ENCODE measurements around the gene ITGB7. TPM values are rescaled to one million over a fixed set of nuclear protein-coding genes. Genes with fewer than 3 reads are reported as not detected.

ITGB7 gene
- total RNA-seq, 1 donor from 2014 or later = 1.3 TPM

GRCh38 chr12:53176750-53177149 lies 30.3 kb downstream of the ITGB7 start:
- TF ChIP-seq EZH2 (IDR thresholded peaks at IDR 0.05; ENCODE audit: insufficient read depth, low read length) (no peak), CTCF (IDR thresholded peaks at IDR 0.05; ENCODE audit: insufficient read depth, low read depth, low read length) (no peak)
- no peaks in the 10 kb centered on the region for H3K9me3 Mint-ChIP-seq (ENCODE audit: unreplicated experiment)
- Histone ChIP-seq H4K20me1 (ENCODE audit: insufficient read depth, low read length) (peaks cover 8% of the 10 kb centered on the region), H3K4me2 (ENCODE audit: low read length) (no peak overlapping the region), H3K9me3 (ENCODE audit: insufficient read depth, low read depth, low read length) (no peaks in the 10 kb centered on the region), H3K4me1 (ENCODE audit: insufficient read depth, low read length) (peaks cover 25% of the 10 kb centered on the region), H3K27ac (ENCODE audit: low read depth, low read length) (no peak overlapping the region), H3K4me3 (ENCODE audit: insufficient read depth, low read depth, low read length) (no peak overlapping the region), H3K79me2 (ENCODE audit: insufficient read depth, low read length) (peaks cover 12% of the 10 kb centered on the region), H2AFZ (ENCODE audit: low read depth, low read length) (no peak overlapping the region), H3K9ac (ENCODE audit: low read length) (no peak overlapping the region), H3K27me3 (ENCODE audit: insufficient read depth, low read length) (no peaks in the 10 kb centered on the region), H3K36me3 (ENCODE audit: insufficient read depth, low read length) (peaks cover 1% of the 10 kb centered on the region)
- peaks cover 25% of the 10 kb centered on the region for H3K4me1 Mint-ChIP-seq (ENCODE audit: low read depth, unreplicated experiment)
- peaks cover 7% of the 10 kb centered on the region for H3K36me3 Mint-ChIP-seq (ENCODE audit: low read depth, unreplicated experiment)
- no peak overlapping the region for H3K4me3 Mint-ChIP-seq (ENCODE audit: unreplicated experiment)
- H3K27ac Mint-ChIP-seq (ENCODE audit: unreplicated experiment) = no peak overlapping the region
- FAIRE-seq (no peak), DNase-seq (ENCODE audit: low read depth) (no peak)
- no peaks in the 10 kb centered on the region for H3K27me3 Mint-ChIP-seq (ENCODE audit: low read depth, unreplicated experiment)

GRCh38 chr12:53174881-53175491 lies 32.1 kb downstream of the ITGB7 start:
- no peak for FAIRE-seq
- Mint-ChIP-seq H3K4me1 (ENCODE audit: low read depth, unreplicated experiment) (peaks cover 25% of the 10 kb centered on the region), H3K36me3 (ENCODE audit: low read depth, unreplicated experiment) (peaks cover 12% of the 10 kb centered on the region), H3K27ac (ENCODE audit: unreplicated experiment) (no peak overlapping the region), H3K9me3 (ENCODE audit: unreplicated experiment) (no peaks in the 10 kb centered on the region), H3K27me3 (ENCODE audit: low read depth, unreplicated experiment) (no peaks in the 10 kb centered on the region), H3K4me3 (ENCODE audit: unreplicated experiment) (no peak overlapping the region)
- H3K27ac ChIP-seq (ENCODE audit: low read depth, low read length) = no peak overlapping the region
- peak; percentile 6 for DNase-seq (ENCODE audit: low read depth)
- H3K79me2 ChIP-seq (ENCODE audit: insufficient read depth, low read length) = peaks cover 3% of the 10 kb centered on the region
- H3K4me2 ChIP-seq (ENCODE audit: low read length) = peak overlapping the region; percentile 19
- H3K36me3 ChIP-seq (ENCODE audit: insufficient read depth, low read length) = peaks cover 4% of the 10 kb centered on the region
- H3K4me1 ChIP-seq (ENCODE audit: insufficient read depth, low read length) = peaks cover 25% of the 10 kb centered on the region
- no peaks in the 10 kb centered on the region for H3K9me3 ChIP-seq (ENCODE audit: insufficient read depth, low read depth, low read length)
- H2AFZ ChIP-seq (ENCODE audit: low read depth, low read length) = no peak overlapping the region
- H3K27me3 ChIP-seq (ENCODE audit: insufficient read depth, low read length) = no peaks in the 10 kb centered on the region
- TF ChIP-seq EZH2 (IDR thresholded peaks at IDR 0.05; ENCODE audit: insufficient read depth, low read length) (no peak), CTCF (IDR thresholded peaks at IDR 0.05; ENCODE audit: insufficient read depth, low read depth, low read length) (no peak)
- no peak overlapping the region for H3K4me3 ChIP-seq (ENCODE audit: insufficient read depth, low read depth, low read length)
- no peak overlapping the region for H3K9ac ChIP-seq (ENCODE audit: low read length)
- no peaks in the 10 kb centered on the region for H4K20me1 ChIP-seq (ENCODE audit: insufficient read depth, low read length)

GRCh38 chr12:53173085-53173715 lies 33.9 kb downstream of the ITGB7 start:
- peaks cover 5% of the 10 kb centered on the region for H3K36me3 ChIP-seq (ENCODE audit: insufficient read depth, low read length)
- H3K4me2 ChIP-seq (ENCODE audit: low read length) = peak overlapping the region; percentile 37
- no peak overlapping the region for H3K4me3 ChIP-seq (ENCODE audit: insufficient read depth, low read depth, low read length)
- peak overlapping the region; percentile 2 for H3K9ac ChIP-seq (ENCODE audit: low read length)
- no peaks in the 10 kb centered on the region for H3K27me3 Mint-ChIP-seq (ENCODE audit: low read depth, unreplicated experiment)
- FAIRE-seq = no peak
- peak overlapping the region; percentile 6 for H2AFZ ChIP-seq (ENCODE audit: low read depth, low read length)
- no peaks in the 10 kb centered on the region for H4K20me1 ChIP-seq (ENCODE audit: insufficient read depth, low read length)
- no peak overlapping the region for H3K27ac ChIP-seq (ENCODE audit: low read depth, low read length)
- no peak for TF ChIP-seq CTCF (IDR thresholded peaks at IDR 0.05; ENCODE audit: insufficient read depth, low read depth, low read length)
- TF ChIP-seq EZH2 (IDR thresholded peaks at IDR 0.05; ENCODE audit: insufficient read depth, low read length) = no peak
- no peaks in the 10 kb centered on the region for H3K79me2 ChIP-seq (ENCODE audit: insufficient read depth, low read length)
- DNase-seq (ENCODE audit: low read depth) = peak; percentile 25
- no peaks in the 10 kb centered on the region for H3K9me3 Mint-ChIP-seq (ENCODE audit: unreplicated experiment)
- H3K4me1 ChIP-seq (ENCODE audit: insufficient read depth, low read length) = peaks cover 19% of the 10 kb centered on the region
- H3K4me1 Mint-ChIP-seq (ENCODE audit: low read depth, unreplicated experiment) = peaks cover 22% of the 10 kb centered on the region
- no peaks in the 10 kb centered on the region for H3K27me3 ChIP-seq (ENCODE audit: insufficient read depth, low read length)
- peaks cover 13% of the 10 kb centered on the region for H3K36me3 Mint-ChIP-seq (ENCODE audit: low read depth, unreplicated experiment)
- no peak overlapping the region for H3K27ac Mint-ChIP-seq (ENCODE audit: unreplicated experiment)
- no peaks in the 10 kb centered on the region for H3K9me3 ChIP-seq (ENCODE audit: insufficient read depth, low read depth, low read length)
- H3K4me3 Mint-ChIP-seq (ENCODE audit: unreplicated experiment) = no peak overlapping the region

All from astrocyte (in vitro differentiated cells and primary cell).